ENCODE results near the gene ABHD6. TPM values are rescaled to one million over a fixed set of nuclear protein-coding genes. Genes with fewer than 3 reads are reported as not detected.
"Not testable (repeated sequence)": the region's sequence is repeated elsewhere in the genome, so short reads cannot be mapped to it uniquely, and the experiment has no call there.

The ABHD6 gene
- total RNA-seq, 1 donor from 2014 or later: 6.1 TPM

DNA sequence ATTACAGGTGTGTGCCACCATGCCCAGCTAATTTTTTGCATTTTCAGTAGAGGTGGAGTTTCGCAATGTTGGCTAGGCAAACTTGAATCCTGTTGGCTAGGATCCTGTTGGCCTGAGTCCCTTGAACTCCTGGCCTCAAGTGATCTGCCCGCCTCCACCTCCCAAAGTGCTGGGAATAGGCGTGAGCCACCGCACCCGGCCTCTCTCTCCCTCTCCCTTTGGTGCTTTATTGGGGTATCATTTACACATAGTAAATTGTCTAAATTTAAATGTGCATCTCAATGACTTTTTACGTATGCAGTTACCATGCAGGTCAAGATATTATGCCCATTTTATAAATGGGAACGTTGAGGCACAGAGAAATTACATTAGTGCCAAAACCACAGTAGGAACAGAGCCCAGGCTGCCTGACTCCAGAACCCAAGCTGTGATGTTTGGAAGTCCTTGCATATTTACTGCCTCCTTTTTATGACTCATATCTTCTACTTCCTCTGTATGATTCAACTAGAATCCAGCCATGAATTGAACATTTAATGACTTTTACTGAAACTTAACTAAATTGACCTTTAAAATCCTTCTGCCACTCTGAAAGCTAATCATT is 34.4 kb downstream of the ABHD6 start:
- intact Hi-C loops (cut with micrococcal nuclease): no loop called here

DNA sequence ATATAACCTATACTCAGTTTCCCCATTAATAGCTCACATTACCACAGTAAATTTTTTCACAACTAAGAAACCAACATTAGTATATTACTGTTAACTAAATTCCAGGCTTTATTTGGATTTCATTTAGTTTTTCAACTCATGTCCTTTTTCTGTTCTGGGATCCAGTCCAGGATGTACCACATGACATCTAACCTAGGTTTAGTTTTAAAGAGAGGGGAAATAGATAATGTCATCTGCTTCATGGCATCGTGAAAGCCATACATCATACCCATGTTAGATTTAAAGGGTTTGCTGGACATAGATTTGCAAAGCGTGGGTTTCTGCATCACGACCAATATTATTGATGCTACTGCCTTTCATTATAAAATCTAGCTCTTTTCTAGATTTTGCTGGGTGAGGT is 35.3 kb downstream of the ABHD6 start:
- intact Hi-C loops (cut with micrococcal nuclease): no loop called here

- intact Hi-C loops (cut with micrococcal nuclease): not testable (repeated sequence)
These were observed 35.8 kb downstream of the ABHD6 start for GRCh38 chr3:58273362-58273761.

DNA sequence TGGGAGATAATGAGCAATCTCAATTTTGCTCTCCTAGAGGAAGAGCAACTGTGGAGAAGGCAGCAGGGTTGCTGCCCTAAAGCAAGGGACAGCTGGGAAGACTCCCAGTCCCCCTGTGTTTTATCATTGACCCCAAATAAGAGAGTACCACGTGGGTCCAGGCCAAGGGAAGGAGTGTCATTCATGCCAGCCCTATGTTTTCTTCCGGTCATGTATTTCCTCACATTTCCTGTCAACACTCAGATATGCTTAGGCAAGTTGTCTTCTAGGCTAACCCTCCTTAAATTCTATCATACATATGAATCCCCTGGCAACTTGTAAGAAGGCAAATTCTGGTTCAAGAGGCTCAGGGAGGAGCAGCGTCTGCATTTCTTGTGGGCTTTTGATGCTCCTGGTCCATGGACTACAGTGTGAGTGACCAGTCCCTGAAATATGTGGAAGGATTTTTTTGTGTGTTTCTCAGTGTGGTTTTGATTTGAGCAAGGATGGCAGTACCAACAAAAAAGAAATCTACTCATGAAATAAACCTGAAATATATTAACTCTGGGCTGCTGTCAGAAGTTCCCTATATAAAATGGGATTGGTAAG is 36.5 kb downstream of the ABHD6 start:
- intact Hi-C loops (cut with micrococcal nuclease): no loop called here

- intact Hi-C loops (cut with micrococcal nuclease): no loop called here
These were observed 43.5 kb downstream of the ABHD6 start for GRCh38 chr3:58281069-58281468.

GRCh38 chr3:58285334-58285733 is 47.7 kb downstream of the ABHD6 start:
- intact Hi-C loops (cut with micrococcal nuclease): no loop called here

- intact Hi-C loops (cut with micrococcal nuclease): no loop called here
These were observed 49.8 kb downstream of the ABHD6 start for GRCh38 chr3:58287354-58287753.

GRCh38 chr3:58288011-58288728 is 50.6 kb downstream of the ABHD6 start:
- intact Hi-C loops (cut with micrococcal nuclease): no loop called here

GRCh38 chr3:58288964-58289613 is 51.5 kb downstream of the ABHD6 start:
- intact Hi-C loops (cut with micrococcal nuclease): not testable (repeated sequence)

- intact Hi-C loops (cut with micrococcal nuclease): not testable (repeated sequence)
These were observed 52.9 kb downstream of the ABHD6 start for GRCh38 chr3:58290446-58290845.

DNA sequence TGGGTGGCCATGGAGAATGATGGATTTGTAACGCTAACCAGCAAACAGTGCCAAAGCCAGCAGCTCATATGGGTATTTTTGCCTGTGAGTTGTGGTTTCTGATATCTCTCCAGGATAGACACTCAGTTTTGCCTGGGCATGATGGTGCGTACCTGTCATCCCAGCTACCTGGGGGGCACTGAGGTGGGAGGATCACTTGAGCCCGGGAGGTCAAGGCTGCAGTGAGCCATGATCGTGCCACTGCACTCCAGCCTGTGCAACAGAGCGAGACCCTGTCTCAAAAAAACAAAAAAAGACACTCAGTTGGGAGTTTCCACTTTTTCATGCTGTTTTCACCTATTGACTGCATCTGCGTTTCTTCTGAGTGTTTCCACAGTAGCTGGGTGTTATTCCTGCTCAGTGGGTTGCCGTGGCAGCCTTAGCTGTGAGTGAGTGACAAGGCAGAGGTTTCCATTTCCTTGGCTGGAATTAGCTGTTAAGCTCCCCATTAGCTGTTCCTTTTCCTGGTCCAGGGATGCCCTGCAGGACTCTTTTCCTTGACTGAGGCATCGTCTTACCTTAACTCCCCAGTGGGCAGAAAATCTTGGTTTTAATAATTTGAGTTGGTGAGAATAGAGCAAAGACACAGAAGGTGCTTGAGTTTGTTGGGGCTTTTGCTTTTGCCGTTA is 54.2 kb downstream of the ABHD6 start:
- intact Hi-C loops (cut with micrococcal nuclease): no loop called here

GRCh38 chr3:58292866-58293265 is 55.3 kb downstream of the ABHD6 start:
- intact Hi-C loops (cut with micrococcal nuclease): no loop called here

DNA sequence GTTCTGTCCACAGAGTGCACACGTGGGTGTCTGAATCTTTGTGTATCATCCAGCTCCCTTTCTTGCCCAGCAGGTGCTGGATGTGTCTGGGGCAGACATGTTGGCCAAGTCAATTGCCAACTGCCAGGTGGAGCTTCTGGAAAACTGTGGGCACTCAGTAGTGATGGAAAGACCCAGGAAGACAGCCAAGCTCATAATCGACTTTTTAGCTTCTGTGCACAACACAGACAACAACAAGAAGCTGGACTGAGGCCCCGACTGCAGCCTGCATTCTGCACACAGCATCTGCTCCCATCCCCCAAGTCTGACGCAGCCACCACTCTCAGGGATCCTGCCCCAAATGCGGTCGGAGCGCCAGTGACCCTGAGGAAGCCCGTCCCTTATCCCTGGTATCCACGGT is 55.9 kb downstream of the ABHD6 start:
- intact Hi-C loops (cut with micrococcal nuclease): no loop called here

- intact Hi-C loops (cut with micrococcal nuclease): no loop called here
These were observed 58.7 kb downstream of the ABHD6 start for GRCh38 chr3:58296269-58296668.

- intact Hi-C loops (cut with micrococcal nuclease): no loop called here
These were observed 59.3 kb downstream of the ABHD6 start for GRCh38 chr3:58296843-58297242.

- intact Hi-C loops (cut with micrococcal nuclease): no loop called here
These were observed 60.6 kb downstream of the ABHD6 start for GRCh38 chr3:58298190-58298589.

DNA sequence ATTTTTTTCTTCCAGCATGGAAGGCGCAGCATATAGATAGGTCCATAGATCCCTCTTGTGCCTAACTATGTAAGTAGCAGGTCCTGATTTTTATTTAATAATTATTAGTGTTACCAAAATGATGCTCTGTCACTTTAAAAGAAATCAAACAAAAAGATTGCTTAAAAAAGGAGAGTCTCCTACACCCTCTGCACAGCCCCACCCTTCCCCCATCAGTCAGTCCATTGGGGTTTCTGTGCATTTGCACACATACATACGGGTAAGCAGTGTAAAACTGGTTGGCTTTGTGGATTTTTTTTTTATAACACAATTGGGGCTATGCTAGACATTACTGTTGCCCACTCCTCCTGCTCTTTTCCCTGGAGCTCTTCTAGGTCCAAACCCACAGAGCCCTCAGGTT is 61.5 kb downstream of the ABHD6 start:
- intact Hi-C loops (cut with micrococcal nuclease): no loop called here

DNA sequence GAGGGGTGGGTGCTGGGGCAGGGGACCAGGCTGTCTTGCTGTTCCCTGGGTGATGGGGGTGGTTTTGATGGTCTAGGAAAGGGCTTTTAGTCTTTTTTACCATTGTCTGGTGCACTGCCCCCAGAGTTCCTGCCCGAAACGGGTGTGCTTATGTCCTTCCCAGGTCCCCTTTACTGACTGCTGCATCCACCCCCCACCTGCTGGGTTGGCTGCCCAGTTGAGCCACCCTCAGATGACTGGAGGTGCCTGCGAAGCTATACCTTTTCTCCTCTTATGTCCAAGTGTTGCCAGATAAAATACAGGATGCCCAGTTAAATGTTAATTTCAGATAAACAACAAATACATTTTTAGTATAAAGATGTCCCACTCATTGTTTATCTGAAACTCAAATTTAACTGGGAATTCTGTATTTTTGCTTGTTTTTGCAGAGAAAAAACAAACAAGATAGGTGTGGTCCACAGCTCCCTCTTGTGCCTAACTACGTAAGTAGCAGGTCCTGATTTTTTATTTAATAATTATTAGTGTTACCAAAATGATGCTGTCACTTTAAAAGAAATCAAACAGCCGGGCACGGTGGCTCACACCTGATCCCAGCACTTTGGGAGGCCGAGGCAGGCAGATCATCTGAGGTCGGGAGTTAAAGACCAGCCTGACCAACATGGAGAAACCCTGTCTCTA is 62.4 kb downstream of the ABHD6 start:
- intact Hi-C loops (cut with micrococcal nuclease): loop anchor here (1.0 to 10.0 kb wide), 3 partner anchors 113 to 605 kb away; partner anchors contain the start of gene DENND6A

- intact Hi-C loops (cut with micrococcal nuclease): loop anchor here (1.0 to 10.0 kb wide), 17 partner anchors 15 to 1077 kb away; partner anchors contain the start of genes ABHD6, DENND6A, FLNB and PDE12
These were observed 68.5 kb downstream of the ABHD6 start, which contains the start of the genes HTD2 and RPP14 for GRCh38 chr3:58305882-58306711. Gene HTD2 (plus strand): TSS chr3:58306520. CDS start chr3:58317614, 11,094 bp downstream. Gene RPP14 (plus strand): TSS chr3:58306245. CDS start chr3:58310330, 4,085 bp downstream.

All from T-helper 1 cell treated with Interleukin-12 subunit alpha and Interleukin-12 subunit beta and Interleukin-4 antibody, amounts not matched to agents 30 ng/mL and 1 ng/mL, for 36 hours (primary cell).